WERI-Rb-1 (cell line): ENCODE data around the gene YJEFN3.

Experiments
- DNase-seq: peaks from one replicate; pipeline ENCODE4 v3.0.0-alpha.2; 2020
- H3K27ac ChIP-seq: fragments of 250-450 bp; sonication (Bioruptor Pico); 2 replicates; pipeline ENCODE4 v1.5.1; 2020; ENCODE audit warnings: mild to moderate bottlenecking, moderate library complexity
- H3K27me3 ChIP-seq: fragments of 250-450 bp; sonication (Bioruptor Pico); 2 replicates; pipeline ENCODE4 v1.5.1; 2021; ENCODE audit warnings: mild to moderate bottlenecking, low read depth, moderate library complexity; ENCODE audit not compliant: insufficient read depth, severe bottlenecking
- H3K36me3 ChIP-seq: fragments of 250-450 bp; sonication (Bioruptor Pico); 2 replicates; pipeline ENCODE4 v1.5.1; 2020; ENCODE audit warnings: mild to moderate bottlenecking, moderate library complexity
- H3K4me3 ChIP-seq: 2 replicates; pipeline ENCODE4 v1.5.1; 2011; ENCODE audit warnings: low read depth, mild to moderate bottlenecking, control low read depth, low read length
- H3K9me3 ChIP-seq: fragments of 250-450 bp; sonication (Bioruptor Pico); 2 replicates; pipeline ENCODE4 v1.5.1; 2021; ENCODE audit warnings: mild to moderate bottlenecking, moderate library complexity; ENCODE audit not compliant: severe bottlenecking
- CTCF ChIP-seq: IDR thresholded peaks from 2 replicates; pipeline ENCODE4 v1.5.1; 2011; ENCODE audit warnings: low read depth, mild to moderate bottlenecking, control low read depth, inconsistent platforms, low read length

YJEFN3 gene

GRCh38 chr19:19539698-19540063, 11.0 kb downstream of the YJEFN3 start:
- DNase-seq = no peak
- Histone ChIP-seq H3K27ac (no peak overlapping the region), H3K4me3 (no peak overlapping the region), H3K9me3 (no peaks in the 10 kb centered on the region), H3K36me3 (no peaks in the 10 kb centered on the region), H3K27me3 (no peaks in the 10 kb centered on the region)
- no peak for TF ChIP-seq CTCF

- Histone ChIP-seq H3K27ac (no peak overlapping the region), H3K27me3 (no peaks in the 10 kb centered on the region), H3K9me3 (no peaks in the 10 kb centered on the region), H3K4me3 (no peak overlapping the region), H3K36me3 (no peaks in the 10 kb centered on the region)
- peak; percentile 37 for DNase-seq
- TF ChIP-seq CTCF = no peak
Measured at GRCh38 chr19:19540064-19540714, 11.5 kb downstream of the YJEFN3 start.

- H3K4me3 ChIP-seq = no peak overlapping the region
- H3K36me3 ChIP-seq = no peaks in the 10 kb centered on the region
- peak; percentile 61 for DNase-seq
- H3K9me3 ChIP-seq = no peaks in the 10 kb centered on the region
- TF ChIP-seq CTCF = no peak
- H3K27ac ChIP-seq = no peak overlapping the region
- no peaks in the 10 kb centered on the region for H3K27me3 ChIP-seq
Measured at GRCh38 chr19:19540715-19541515, 12.2 kb downstream of the YJEFN3 start.

GRCh38 chr19:19541616-19542015, 12.9 kb downstream of the YJEFN3 start:
- TF ChIP-seq CTCF = no peak
- H3K36me3 ChIP-seq = no peaks in the 10 kb centered on the region
- DNase-seq = no peak
- H3K27me3 ChIP-seq = no peaks in the 10 kb centered on the region
- H3K27ac ChIP-seq = no peak overlapping the region
- no peak overlapping the region for H3K4me3 ChIP-seq
- H3K9me3 ChIP-seq = no peaks in the 10 kb centered on the region

GRCh38 chr19:19542507-19542906, 13.8 kb downstream of the YJEFN3 start:
- no peak for DNase-seq
- Histone ChIP-seq H3K27me3 (no peaks in the 10 kb centered on the region), H3K4me3 (no peak overlapping the region), H3K27ac (no peak overlapping the region), H3K9me3 (no peaks in the 10 kb centered on the region), H3K36me3 (no peaks in the 10 kb centered on the region)
- TF ChIP-seq CTCF = no peak

- H3K27ac ChIP-seq = no peak overlapping the region
- no peak overlapping the region for H3K4me3 ChIP-seq
- no peak for DNase-seq
Measured at GRCh38 chr19:19543101-19543500, 14.4 kb downstream of the YJEFN3 start.

More at GRCh38 chr19:19543101-19543500, 14.4 kb downstream of the YJEFN3 start:
- no peaks in the 10 kb centered on the region for H3K9me3 ChIP-seq
- no peaks in the 10 kb centered on the region for H3K27me3 ChIP-seq
- TF ChIP-seq CTCF = no peak
- no peaks in the 10 kb centered on the region for H3K36me3 ChIP-seq
